ENCODE measurements around the gene CD7.

DNA sequence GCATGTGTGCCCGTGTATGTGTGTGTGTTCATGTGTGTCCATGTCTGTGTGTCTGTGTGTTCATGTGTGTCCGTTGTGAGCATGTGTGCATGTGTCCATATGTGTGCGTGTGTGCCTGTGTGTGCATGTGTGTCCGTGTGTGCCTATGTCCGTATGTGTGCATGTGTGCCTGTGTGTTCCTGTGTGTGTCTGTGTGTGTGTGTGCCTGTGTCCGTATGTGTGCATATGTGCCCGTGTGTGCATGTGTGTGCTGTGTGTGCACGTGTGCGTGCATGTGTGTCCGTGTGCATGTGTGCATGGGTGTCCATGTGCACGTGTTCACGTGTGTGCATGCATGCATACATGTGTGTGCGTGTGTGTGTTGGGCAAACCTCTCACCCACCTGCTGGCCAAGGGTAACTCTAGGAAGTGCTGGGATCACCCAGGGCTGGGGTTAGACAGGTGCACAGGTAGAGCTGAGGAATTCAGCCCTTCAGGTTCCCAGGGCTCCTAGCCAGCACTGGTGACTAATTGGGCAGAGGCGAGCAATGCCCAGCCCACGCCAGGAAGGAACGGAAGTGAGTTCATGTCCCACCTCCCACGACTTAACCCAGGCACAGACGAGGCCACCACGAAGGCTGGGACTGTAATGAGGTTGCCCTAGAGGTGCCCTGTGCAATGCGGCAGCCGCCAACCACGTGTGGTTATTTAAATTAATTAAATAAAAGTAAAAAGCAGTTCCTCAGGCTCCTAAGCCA is 35.7 kb downstream of the CD7 start:
- no peak for TF ChIP-seq CTCF (IDR thresholded peaks at IDR 0.05)
- no peak for TF ChIP-seq EZH2phosphoT487 (IDR thresholded peaks at IDR 0.05)

Measured in neural progenitor cell (in vitro differentiated cells).